HepG2 (cell line): Measurements from ENCODE around the gene SMURF1.

Experiments used
- JUND ChIP-seq: sonication (generic); formaldehyde crosslinking; IDR thresholded peaks from 2 replicates; pipeline ENCODE4 v1.8.0; 2022; ENCODE audit warnings: mild to moderate bottlenecking, missing genetic modification reagents
- NFE2L2 ChIP-seq: fragments of 150-350 bp; IDR thresholded peaks from 2 replicates; pipeline ENCODE4 v1.6.1; 2014; ENCODE audit warnings: low read length
- NFKBIZ ChIP-seq: IDR thresholded peaks from 2 replicates; pipeline ENCODE4 v1.6.1; 2018; ENCODE audit warnings: missing genetic modification reagents, missing compliant biosample characterization
- TF ChIP-seq, protein P1 (sequence below): sonication (generic); formaldehyde crosslinking; IDR thresholded peaks from 2 replicates; pipeline ENCODE4 v1.5.0; 2020; ENCODE audit warnings: mild to moderate bottlenecking, missing genetic modification reagents, moderate library complexity

GRCh38 chr7:99170730-99171074 lies 26.8 kb upstream of the SMURF1 start:
- 0 out of 2 replicates have a peak, but pooled peaks have one; percentile 63 for TF ChIP-seq NFKBIZ (CRISPR knock-in tag)
- TF ChIP-seq, protein P1, sequence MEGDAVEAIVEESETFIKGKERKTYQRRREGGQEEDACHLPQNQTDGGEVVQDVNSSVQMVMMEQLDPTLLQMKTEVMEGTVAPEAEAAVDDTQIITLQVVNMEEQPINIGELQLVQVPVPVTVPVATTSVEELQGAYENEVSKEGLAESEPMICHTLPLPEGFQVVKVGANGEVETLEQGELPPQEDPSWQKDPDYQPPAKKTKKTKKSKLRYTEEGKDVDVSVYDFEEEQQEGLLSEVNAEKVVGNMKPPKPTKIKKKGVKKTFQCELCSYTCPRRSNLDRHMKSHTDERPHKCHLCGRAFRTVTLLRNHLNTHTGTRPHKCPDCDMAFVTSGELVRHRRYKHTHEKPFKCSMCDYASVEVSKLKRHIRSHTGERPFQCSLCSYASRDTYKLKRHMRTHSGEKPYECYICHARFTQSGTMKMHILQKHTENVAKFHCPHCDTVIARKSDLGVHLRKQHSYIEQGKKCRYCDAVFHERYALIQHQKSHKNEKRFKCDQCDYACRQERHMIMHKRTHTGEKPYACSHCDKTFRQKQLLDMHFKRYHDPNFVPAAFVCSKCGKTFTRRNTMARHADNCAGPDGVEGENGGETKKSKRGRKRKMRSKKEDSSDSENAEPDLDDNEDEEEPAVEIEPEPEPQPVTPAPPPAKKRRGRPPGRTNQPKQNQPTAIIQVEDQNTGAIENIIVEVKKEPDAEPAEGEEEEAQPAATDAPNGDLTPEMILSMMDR: no peak
- peak; percentile 68; the same call in 1 of the 2 replicates for TF ChIP-seq JUND
- TF ChIP-seq NFE2L2: no peak
